ENCODE measurements around the gene SLC43A3.

GRCh38 chr11:57464539-57465181, 37.7 kb upstream of the SLC43A3 start:
- TF ChIP-seq GATA1 (IDR thresholded peaks at IDR 0.05; ENCODE audit: low read depth, low read length) (no peak), POLR2A (IDR thresholded peaks at IDR 0.05; ENCODE audit: low read length) (no peak)

Data from erythroblast (primary cell).